Muscle of leg (tissue), 11 donors: ENCODE results near the gene TRIO. TPM values are rescaled to one million over a fixed set of nuclear protein-coding genes. Genes with fewer than 3 reads are reported as not detected.

Source experiments
- DNase-seq: peaks from one replicate; pipeline ENCODE4 v3.0.0; 2013
- H3K27ac ChIP-seq: one replicate; pipeline ENCODE4 v1.5.1; 2013; ENCODE audit warnings: mild to moderate bottlenecking, low read length, control low read depth
- H3K27me3 ChIP-seq: one replicate; pipeline ENCODE4 v1.6.1; 2013; ENCODE audit warnings: low read length; ENCODE audit not compliant: control insufficient read depth, insufficient read depth
- H3K36me3 ChIP-seq: one replicate; pipeline ENCODE4 v1.6.1; 2013; ENCODE audit warnings: low read length; ENCODE audit not compliant: control insufficient read depth, insufficient read depth
- H3K4me1 ChIP-seq: one replicate; pipeline ENCODE4 v1.6.1; 2013; ENCODE audit warnings: low read length; ENCODE audit not compliant: control insufficient read depth, insufficient read depth
- H3K4me3 ChIP-seq: one replicate; pipeline ENCODE4 v1.5.1; 2013; ENCODE audit warnings: low read length, control low read depth
- H3K9me3 ChIP-seq: replicated peaks from 2 replicates; pipeline ENCODE4 v1.6.1; 2013; ENCODE audit warnings: low read depth, low read length; ENCODE audit not compliant: control insufficient read depth
- WGBS: methylation state at CpG from one replicate; pipeline ENCODE4 v1.1.5; 2013; ENCODE audit warnings: missing lambda C conversion rate; ENCODE audit not compliant: insufficient coverage; 5-methylcytosine and 5-hydroxymethylcytosine counted together
- polyA plus RNA-seq, 8 donors: library from polyadenylated mRNA; unstranded; fragments of 120-200 nt; gene quantifications; one replicate each; pipeline versions ENCODE4 v1.2.1 to v1.2.3, GENCODE V29; 2013; ENCODE audit warnings: inconsistent platforms in 1 of 8, low replicate concordance in 1 of 8; ENCODE audit not compliant: insufficient read length in 8 of 8, insufficient read depth in 1 of 8
- total RNA-seq: library from RNA; stranded (reverse); fragments of 120-200 nt; gene quantifications from one replicate; pipeline ENCODE4 v1.2.4, GENCODE V29; 2013

Gene TRIO
- total and polyA plus RNA-seq, 9 donors = 124 to 219 (median 168) TPM

GRCh38 chr5:14491015-14491915 is 348.1 kb downstream of the TRIO start:
- H3K4me3 ChIP-seq = no peak overlapping the region
- H3K36me3 ChIP-seq = peaks cover 87% of the 10 kb centered on the region
- H3K27me3 ChIP-seq = no peaks in the 10 kb centered on the region
- peaks cover 13% of the 10 kb centered on the region for H3K4me1 ChIP-seq
- DNase-seq = peak; percentile 59
- WGBS = 68% methylated on average over 16 of the region's 21 CpGs
- H3K27ac ChIP-seq = no peak overlapping the region
- H3K9me3 ChIP-seq = no peaks in the 10 kb centered on the region

- no peaks in the 10 kb centered on the region for H3K9me3 ChIP-seq
These were observed 349.3 kb downstream of the TRIO start for GRCh38 chr5:14492331-14492964.

GRCh38 chr5:14495301-14495700 is 352.2 kb downstream of the TRIO start:
- DNase-seq = no peak
- WGBS = no CpG with 5 or more reads among the region's 5 CpGs
- Histone ChIP-seq H3K36me3 (peaks cover 94% of the 10 kb centered on the region), H3K27ac (no peak overlapping the region), H3K4me1 (peaks cover 5% of the 10 kb centered on the region), H3K4me3 (no peak overlapping the region), H3K9me3 (no peaks in the 10 kb centered on the region), H3K27me3 (no peaks in the 10 kb centered on the region)

More at GRCh38 chr5:14492331-14492964, 349.3 kb downstream of the TRIO start:
- DNase-seq = no peak
- H3K27me3 ChIP-seq = no peaks in the 10 kb centered on the region
- H3K4me3 ChIP-seq = no peak overlapping the region
- H3K27ac ChIP-seq = no peak overlapping the region
- 71% methylated on average over 15 of the region's 21 CpGs for whole genome bisulfite sequencing
- peaks cover 89% of the 10 kb centered on the region for H3K36me3 ChIP-seq
- peaks cover 10% of the 10 kb centered on the region for H3K4me1 ChIP-seq

- no peak overlapping the region for H3K27ac ChIP-seq
- no peaks in the 10 kb centered on the region for H3K27me3 ChIP-seq
- 96% methylated on average over 5 of the region's 7 CpGs for WGBS
- no peaks in the 10 kb centered on the region for H3K9me3 ChIP-seq
- no peak for DNase-seq
- peaks cover 90% of the 10 kb centered on the region for H3K36me3 ChIP-seq
- no peak overlapping the region for H3K4me3 ChIP-seq
- H3K4me1 ChIP-seq = no peaks in the 10 kb centered on the region
These were observed 354.2 kb downstream of the TRIO start for GRCh38 chr5:14497311-14497710.

GRCh38 chr5:14501353-14502293 is 358.5 kb downstream of the TRIO start:
- WGBS = 77% methylated on average over 13 of the region's 18 CpGs
- Histone ChIP-seq H3K4me3 (no peak overlapping the region), H3K9me3 (no peaks in the 10 kb centered on the region), H3K36me3 (peaks cover 91% of the 10 kb centered on the region), H3K27ac (no peak overlapping the region), H3K4me1 (peaks cover 13% of the 10 kb centered on the region), H3K27me3 (no peaks in the 10 kb centered on the region)
- no peak for DNase-seq

- H3K4me3 ChIP-seq = no peak overlapping the region
- H3K27ac ChIP-seq = no peak overlapping the region
- peaks cover 13% of the 10 kb centered on the region for H3K4me1 ChIP-seq
- DNase-seq = no peak
- 89% methylated on average over 10 of the region's 10 CpGs for WGBS
- no peaks in the 10 kb centered on the region for H3K9me3 ChIP-seq
- H3K27me3 ChIP-seq = no peaks in the 10 kb centered on the region
- peaks cover 85% of the 10 kb centered on the region for H3K36me3 ChIP-seq
These were observed 359.1 kb downstream of the TRIO start for GRCh38 chr5:14502294-14502690.

- no peaks in the 10 kb centered on the region for H3K9me3 ChIP-seq
- peaks cover 85% of the 10 kb centered on the region for H3K36me3 ChIP-seq
- WGBS = 56% methylated on average over 5 of the region's 9 CpGs
- H3K27ac ChIP-seq = peak overlapping the region; percentile 65
- no peak overlapping the region for H3K4me3 ChIP-seq
- peaks cover 13% of the 10 kb centered on the region for H3K4me1 ChIP-seq
- no peaks in the 10 kb centered on the region for H3K27me3 ChIP-seq
- peak; percentile 65 for DNase-seq
These were observed 360.0 kb downstream of the TRIO start for GRCh38 chr5:14503017-14503680.

GRCh38 chr5:14503681-14504331 is 360.7 kb downstream of the TRIO start:
- H3K27ac ChIP-seq = peak overlapping the region; percentile 60
- H3K4me3 ChIP-seq = no peak overlapping the region
- DNase-seq = no peak
- peaks cover 82% of the 10 kb centered on the region for H3K36me3 ChIP-seq
- no peaks in the 10 kb centered on the region for H3K9me3 ChIP-seq
- WGBS = 73% methylated on average over 26 of the region's 27 CpGs
- no peaks in the 10 kb centered on the region for H3K27me3 ChIP-seq
- H3K4me1 ChIP-seq = peaks cover 13% of the 10 kb centered on the region

- 69% methylated on average over 3 of the region's 8 CpGs for WGBS
- Histone ChIP-seq H3K27ac (no peak overlapping the region), H3K27me3 (no peaks in the 10 kb centered on the region), H3K9me3 (no peaks in the 10 kb centered on the region), H3K36me3 (peaks cover 76% of the 10 kb centered on the region), H3K4me3 (no peak overlapping the region), H3K4me1 (peaks cover 13% of the 10 kb centered on the region)
- DNase-seq = no peak
These were observed 361.2 kb downstream of the TRIO start for GRCh38 chr5:14504332-14504727.
